Fibroblast of skin of left biceps (primary cell): Measurements from ENCODE around the gene KRTAP5-9.
"Not testable (repeated sequence)": the region's sequence is repeated elsewhere in the genome, so short reads cannot be mapped to it uniquely, and the experiment has no call there.

Source experiments
- DNase-seq, 2 experiments: peaks; one replicate each; pipeline ENCODE4 v3.0.0-alpha.2; 2013; ENCODE audit warnings: low read depth in 2 of 2

KRTAP5-9 gene, protein sequence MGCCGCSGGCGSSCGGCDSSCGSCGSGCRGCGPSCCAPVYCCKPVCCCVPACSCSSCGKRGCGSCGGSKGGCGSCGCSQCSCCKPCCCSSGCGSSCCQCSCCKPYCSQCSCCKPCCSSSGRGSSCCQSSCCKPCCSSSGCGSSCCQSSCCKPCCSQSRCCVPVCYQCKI

DNA sequence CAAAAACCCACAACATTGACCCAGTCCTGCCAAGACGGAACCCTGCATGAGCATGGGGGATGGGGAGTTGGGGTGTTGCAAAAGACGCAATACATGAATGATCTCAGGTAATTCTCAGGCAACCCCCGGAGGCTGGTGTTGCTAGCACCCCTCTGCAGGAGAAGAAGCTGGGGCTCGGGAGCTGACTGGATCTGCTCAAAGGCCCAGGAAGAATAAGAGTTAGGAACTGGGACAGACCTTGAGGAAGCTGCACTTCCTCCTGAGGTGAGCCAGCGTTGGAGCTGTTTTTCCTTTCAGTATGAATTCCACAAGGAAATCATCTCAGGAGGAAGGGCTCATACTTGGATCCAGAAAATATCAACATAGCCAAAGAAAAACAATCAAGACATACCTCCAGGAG lies at the start of gene KRTAP5-9:
Gene KRTAP5-9, plus strand, starts transcription at position 301 of the 400 bp plus-strand sequence. CDS start 238 bp downstream, outside the sequence.
- no peak for DNase-seq

DNA sequence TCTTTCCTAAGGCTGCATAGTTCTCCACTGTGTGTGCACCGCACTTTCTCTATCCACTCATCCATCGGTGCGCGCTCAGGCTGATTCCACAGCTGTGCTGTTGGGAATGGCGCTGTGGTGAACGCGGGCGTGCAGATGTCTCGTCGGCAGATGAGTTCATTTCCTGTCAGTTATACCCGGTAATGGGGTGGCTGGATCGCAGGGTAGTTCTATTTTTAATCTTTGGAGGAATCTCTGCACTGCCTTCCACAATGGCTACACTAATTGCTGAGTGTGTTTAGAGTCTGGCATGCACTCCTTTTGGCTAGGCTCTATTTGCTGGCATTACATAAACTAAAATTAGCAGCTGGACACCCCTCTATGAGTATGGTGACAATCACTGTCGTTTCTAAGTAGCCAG lies 49.1 kb upstream of the KRTAP5-9 start:
- peak in 1 of 2 experiments; percentile 4 for DNase-seq

DNA sequence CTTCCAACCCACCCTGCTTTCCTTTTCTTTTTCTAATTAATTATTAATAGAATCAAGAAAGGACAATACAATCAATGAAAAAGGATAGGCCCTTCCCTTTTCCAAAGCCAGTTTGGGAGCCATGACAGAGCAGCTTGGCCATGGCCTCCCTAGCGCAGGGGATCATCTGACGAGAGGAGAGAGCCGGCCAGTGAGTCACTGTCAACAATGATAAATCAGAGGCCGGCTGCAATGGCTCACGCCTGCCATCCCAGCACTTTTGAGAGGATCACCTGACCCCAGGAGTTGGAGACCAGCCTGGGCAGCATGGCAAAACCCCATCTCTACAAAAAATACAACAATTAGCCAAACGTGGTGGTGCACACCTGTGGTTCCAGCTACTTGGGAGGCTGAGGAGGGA lies 48.7 kb upstream of the KRTAP5-9 start:
- no peak for DNase-seq

DNA sequence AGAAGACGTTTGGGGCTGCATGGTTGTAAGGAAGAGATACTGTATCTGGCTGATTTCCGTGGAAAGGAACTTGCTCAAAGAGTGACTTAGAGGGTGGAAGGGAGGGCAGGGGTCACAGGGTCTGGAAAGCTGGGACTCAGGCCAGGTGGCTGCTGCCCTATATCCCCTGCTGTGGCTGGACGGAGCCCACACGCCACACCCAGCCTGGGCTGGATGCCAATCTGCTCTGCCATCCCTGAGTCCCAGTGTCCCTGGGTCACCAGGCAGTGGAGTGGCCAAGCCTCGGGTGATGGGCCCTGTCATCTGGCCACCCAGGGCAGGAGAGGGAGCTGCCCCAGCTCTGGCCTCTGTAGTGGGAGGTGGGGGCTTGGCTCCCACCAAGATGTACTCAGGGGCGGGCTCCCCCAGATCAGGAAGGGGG lies 47.6 kb upstream of the KRTAP5-9 start:
- no peak for DNase-seq

DNA sequence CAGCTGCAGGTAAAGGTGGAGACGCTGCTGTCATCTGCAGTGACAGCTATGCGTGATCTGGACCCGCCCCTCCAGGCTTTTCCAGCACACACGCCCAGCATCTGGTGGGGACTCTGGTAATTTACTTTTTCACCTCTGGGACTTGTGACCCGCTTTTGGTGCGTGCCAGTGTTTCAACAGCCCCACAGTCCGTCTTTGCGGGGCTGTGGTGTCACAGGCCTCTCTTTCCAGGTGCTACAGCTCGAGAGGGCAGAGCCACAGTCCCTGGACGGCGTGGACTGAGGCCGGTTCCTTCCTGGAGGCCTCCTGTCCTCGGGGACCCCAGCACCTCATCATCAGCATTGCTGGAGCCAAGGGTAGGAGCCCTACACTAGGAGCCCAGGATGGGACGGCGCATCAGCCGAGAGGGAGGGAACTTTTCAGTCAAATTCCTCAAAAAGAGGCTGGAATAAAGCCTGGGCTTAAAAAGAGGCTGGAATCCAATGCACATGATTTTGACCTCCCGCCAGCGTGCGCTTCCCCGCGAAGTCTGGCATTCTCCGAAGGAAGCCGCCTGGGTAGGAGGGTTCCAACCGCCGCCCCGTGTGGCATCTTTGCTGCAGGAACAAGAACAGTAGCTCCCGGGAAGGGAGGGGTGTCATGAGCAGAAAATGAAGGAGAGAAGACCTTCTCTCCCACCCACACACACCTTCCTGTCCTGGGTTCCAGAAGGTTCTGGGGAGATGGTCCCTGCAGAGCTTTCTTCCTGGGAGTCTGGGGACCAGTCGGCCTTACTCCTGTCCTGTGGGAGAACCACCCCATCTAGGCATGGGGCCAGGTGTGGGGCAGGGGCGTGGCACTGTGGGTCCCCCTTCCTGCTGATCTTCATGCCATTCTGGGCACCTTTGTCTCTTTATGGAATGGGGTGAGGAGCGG lies 46.9 kb upstream of the KRTAP5-9 start:
- DNase-seq: no peak

DNA sequence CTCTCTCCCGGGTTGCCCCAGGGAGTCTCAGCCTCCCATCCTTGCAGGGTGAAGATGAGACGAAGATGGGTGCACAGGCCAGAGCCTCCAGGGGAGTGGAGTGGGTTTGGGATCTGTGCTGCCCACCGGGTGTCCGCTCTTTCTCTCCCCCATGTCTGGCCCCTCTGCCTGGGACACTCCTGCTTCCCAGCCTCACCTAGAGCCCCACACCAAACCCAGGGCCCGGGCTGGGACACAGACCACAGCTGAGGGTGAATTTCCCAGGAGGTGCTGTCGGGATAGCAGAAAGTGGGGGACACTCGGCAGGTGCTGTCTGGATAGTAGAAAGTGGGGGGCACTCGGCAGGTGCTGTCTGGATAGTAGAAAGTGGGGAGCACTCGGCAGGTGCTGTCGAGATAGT lies 46.2 kb upstream of the KRTAP5-9 start:
- no peak for DNase-seq

DNA sequence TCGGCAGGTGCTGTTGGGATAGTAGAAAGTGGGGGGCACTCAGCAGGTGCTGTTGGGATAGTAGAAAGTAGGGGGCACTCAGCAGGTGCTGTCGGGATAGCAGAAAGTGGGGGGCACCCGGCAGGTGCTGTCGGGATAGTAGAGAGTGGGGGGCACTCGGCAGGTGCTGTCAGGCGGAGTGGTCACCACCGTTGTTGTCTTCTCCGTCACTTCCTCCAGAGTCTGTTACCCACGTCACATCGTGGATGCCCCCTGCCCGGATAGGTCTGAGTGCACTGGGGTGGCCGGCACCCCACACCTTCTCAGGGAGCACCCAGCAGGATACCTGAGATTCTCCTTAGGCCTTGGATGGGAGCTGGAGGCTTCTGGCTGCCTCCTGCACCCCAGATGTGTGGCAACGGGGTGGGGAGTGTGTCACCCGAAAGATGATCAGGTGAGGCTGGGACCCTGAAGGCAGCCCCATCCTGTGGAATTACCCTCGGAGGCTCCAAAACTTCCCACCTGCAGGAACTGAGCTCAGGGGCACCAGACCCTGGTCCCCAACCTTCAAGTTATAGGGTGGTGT lies 45.3 kb upstream of the KRTAP5-9 start:
- DNase-seq: no peak

DNA sequence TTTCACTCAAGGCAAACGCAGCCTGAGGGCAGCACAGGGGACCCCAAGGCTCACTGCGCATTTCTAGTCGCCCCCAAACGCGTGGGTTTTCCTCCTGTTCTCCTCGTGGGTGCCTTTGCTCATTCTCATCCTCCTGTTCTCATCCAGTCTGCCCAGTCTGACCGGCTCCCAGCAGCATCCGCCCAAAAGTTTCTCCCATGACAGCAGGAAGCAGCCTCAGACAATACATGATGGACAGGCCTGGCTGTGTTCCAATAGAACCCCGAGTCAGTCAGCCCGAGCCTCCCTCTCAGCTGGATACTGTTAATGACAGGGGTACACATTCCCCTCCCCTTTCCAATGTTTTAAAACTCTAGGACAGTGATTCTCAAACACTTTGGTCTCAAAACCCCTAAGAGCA lies 43.7 kb upstream of the KRTAP5-9 start:
- DNase-seq: no peak

DNA sequence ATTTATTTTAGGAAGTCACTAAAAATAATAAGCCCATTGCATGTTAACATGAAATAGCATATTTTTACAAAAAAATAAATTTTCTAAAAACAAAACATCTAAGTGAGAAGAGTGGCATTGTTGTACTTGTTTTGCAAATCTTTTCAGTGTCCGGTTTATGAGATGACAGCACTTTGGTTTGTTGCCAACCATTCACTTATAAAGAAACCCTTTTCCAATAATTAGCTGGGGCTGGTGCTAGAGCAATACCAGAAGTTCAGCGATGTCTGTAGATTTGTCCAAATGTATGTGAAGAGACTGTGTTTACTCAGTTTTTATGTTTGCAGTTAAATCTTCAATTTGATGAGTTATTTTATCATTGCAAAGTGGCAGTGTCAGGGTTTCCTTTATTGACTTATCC lies 43.2 kb upstream of the KRTAP5-9 start:
- DNase-seq: no peak

DNA sequence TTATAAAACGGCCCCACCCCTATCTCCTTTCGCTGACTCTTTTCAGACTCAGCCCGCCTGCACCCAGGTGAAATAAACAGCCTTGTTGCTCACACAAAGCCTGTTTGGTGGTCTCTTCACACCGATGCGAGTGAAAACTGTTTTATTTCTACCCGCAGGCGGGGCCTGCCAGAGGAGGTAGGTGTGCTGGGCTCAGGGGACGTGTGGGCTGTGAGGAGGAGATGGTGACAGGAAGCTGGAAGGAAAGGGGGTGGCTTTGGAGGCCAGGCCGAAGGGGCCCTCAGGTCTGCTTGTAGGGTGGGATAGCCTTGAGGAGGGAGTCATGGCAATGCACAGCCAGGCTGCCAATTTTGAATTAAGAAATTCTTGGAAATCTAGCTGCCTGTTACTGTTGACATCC lies 42.4 kb upstream of the KRTAP5-9 start:
- no peak for DNase-seq

DNA sequence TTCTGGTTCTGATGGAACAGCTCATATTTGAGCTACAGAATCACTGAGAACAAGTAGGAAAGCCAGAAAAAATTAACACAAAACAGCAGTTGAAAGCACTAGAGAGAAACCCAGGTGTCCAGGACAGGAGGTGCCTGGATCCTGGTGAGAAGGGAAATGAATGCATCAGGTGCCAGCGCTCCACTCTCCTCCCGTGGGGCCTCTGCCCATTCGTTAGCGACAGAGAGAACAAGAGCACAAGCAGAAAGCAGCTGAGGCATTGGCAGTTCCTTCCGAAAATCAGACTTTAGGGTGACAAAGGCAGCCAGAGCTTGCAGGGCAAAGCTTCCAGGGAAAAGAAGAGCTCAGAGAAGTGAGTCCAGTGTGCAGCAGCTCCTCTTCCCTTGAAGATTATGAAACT lies 41.1 kb upstream of the KRTAP5-9 start:
- DNase-seq: no peak

DNA sequence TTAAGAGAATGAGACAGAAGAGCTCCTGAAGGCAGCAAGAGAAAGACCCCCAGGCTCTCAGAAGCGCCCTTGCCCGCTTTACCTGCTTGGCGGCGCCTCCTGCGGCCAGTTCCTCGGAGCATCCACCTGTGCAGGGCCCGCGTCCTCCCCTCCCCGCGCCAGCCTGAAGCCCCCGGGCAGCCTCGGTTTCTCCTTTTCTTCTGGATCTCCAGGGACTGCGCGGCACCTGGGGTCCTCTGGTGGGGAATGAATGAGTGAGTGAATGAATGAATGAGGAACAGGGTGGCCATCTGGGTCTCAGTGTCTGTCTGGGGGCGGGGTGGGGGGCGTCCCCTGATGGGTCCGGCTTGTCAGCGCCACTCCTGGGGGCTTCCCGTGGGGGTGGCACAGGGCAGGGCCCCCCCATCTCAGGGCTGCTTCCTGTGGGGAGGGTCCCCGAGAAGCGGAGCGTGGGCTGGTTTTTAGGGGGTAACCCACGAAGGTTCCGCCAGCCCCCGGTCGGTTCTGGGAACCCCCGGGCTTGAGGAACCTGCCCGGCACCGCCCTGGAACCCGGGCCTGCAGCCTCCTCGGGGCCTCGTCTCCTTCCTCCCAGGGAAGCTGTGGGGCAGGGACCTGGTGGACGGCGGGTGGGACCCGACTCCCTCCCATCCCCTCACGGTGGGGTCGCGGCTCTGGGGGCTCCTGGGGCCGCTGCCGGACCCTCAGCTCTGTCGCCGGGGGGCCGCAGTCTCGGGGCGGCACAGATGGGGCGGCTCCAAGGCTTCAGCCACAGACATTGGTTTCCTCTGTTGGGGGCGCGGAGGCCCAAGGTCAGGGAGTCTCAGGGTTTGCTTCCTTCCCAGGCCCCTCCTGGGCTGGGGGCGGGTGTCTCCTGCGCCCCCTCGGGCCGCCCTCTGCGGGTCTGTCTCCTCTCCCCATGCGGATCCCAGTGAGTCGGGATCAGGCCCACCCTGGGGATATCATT lies 29.4 kb upstream of the KRTAP5-9 start:
- no peak for DNase-seq

DNA sequence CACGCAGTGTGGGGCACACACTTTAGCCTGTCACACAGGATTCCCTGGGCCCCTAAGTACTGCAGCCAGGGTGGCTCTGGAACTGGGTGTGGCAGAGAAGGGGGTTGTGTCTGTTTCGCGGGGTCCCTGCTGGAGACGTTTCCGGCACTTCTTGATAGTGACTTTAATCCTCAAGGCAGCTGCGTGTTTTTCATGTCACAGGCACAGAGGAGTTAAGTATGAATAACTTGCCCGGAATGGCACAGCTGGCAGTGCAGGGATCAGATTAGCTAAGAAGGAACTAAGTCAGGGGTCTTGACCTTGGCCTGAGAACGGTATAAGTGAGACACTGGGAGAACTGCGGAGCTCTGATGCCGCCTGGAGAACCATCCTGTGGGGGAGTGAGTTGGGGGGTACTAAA lies 28.7 kb upstream of the KRTAP5-9 start:
- DNase-seq: no peak

DNA sequence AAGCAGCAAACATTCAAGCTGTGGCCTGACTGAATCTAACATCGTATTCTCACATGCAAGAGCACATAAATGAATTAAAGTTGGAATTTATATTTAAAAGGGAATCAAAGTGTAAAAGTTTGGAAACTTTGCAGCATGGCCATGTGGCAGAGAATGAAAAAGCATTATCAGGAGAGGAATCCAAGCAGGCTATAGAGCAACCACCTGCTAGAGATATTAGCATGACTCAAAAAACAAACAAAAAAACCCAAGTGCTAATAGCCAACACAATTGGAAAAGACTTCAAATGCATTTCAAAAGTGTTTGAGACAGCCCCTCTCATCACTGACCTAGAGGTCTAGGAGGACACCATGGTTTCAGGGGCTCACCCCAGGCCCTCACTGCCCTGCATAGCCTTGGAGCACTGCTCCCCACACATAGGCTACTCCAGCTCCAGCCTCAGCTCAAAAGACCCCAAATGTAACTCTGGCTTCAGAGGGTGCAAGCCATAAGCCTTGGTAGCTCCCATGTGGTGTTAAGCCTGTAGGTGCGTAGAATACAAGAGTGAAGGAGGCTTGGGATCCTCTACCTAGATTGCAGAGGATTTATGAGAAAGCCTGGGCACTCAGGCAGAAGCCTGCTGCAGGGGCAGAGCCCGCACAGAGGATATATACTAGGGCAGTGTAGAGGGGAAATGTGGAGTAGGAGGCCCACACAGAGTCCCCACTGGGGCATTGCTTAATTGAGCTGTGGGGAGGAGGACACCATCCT lies 22.9 kb upstream of the KRTAP5-9 start:
- DNase-seq: no peak

DNA sequence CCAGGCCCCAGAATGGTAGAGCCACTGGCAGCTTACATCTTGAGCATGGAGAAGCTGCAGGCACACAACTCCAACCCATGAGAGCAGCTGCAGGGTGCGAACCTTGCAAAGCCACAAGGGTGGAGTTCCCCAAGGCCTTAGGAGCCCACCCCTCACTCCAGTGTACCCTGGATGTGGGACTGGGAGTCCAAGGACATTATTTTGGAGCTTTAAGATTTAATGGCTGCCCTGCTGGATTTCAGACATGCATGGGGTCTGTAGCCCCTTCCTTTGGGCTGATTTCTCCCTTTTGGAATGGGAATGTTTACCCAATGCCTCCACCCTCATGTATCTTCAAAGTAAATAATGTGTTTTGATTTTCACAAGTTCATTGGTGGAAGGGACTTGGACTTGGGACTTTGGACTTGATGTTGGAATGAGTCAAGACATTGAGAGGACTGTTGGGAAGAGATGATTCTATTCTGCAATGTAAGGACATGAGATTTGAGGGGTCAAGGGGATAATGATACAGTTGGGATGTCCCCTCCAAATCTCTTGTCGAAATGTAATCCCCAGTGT lies 22.2 kb upstream of the KRTAP5-9 start:
- no peak for DNase-seq

DNA sequence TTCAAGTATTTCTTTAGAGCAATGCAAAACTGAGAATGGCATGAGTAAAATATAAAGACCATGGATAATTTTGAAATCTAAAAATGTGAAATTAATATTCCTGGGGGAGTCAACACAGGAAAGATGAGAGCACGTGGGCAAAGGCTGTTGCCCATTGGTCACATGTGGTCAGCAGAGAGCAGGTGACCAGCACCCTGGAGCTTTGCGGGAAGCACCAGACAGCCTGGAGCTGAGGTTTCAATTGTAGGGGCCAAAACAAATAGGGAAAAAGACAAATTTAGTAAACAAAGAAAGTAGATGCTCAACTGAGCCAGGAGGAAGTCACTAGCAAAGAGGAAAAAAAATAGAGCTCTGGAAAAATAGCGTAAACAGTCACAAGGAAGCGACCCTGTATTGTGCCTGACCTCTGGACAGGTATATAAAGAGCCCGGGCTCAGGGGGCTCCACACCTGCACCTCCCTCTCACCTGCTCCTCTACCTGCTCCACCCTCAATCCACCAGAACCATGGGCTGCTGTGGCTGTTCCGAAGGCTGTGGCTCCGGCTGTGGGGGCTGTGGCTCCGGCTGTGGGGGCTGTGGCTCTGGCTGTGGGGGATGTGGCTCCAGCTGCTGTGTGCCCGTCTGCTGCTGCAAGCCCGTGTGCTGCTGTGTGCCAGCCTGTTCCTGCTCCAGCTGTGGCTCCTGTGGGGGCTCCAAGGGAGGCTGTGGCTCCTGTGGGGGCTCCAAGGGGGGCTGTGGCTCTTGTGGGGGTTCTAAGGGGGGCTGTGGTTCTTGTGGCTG lies 21.2 kb upstream of the KRTAP5-9 start, which contains the start of gene KRTAP5-7:
Gene KRTAP5-7, plus strand, starts transcription at position 472 of the 780 bp plus-strand sequence. Its CDS starts 34 bp downstream, at position 506.
- DNase-seq: not testable (repeated sequence)

DNA sequence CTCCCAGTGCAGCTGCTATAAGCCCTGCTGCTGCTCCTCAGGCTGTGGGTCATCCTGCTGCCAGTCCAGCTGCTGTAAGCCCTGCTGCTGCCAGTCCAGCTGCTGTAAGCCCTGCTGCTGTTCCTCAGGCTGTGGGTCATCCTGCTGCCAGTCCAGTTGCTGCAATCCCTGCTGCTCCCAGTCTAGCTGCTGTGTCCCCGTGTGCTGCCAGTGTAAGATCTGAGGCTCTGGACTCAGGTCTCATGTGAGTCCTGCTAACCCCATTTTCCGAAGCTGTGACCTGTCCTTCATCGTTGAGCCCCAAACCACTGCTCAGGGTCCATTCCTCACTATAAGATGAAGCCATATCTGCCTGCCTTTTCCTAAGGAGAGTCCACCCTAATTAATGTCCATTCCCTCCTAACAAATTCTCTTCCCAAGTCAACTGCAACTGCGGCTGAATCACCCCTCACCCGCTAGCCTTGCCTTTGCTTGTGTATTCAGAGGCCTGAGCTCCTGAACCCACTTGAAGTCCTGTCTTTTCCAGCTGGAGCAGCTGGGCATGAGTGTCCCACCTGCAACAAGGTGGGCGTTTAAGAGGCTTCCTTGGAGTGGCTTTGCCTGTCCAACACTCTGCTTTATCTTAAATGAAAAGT lies 20.5 kb upstream of the KRTAP5-9 start:
- DNase-seq: no peak

DNA sequence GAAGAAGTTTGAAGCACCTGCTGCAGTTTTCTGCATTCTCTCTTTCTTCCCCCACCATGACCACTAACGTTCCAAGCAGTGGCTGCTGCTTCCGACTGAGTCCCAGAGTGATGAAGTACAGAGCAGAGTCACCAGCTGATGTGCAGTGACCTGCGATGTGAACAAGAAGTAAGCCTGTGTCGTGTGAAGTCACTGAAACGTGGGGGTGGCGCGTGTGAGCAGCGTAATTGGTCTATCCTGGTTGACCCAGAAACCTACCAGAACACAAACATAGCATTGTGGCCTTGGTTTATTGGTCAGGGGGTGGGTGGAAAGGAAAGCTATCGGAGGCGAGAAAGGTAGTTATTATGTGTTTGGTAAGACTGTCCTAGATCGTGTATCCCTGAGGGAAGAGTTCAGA lies 17.6 kb upstream of the KRTAP5-9 start:
- no peak for DNase-seq

DNA sequence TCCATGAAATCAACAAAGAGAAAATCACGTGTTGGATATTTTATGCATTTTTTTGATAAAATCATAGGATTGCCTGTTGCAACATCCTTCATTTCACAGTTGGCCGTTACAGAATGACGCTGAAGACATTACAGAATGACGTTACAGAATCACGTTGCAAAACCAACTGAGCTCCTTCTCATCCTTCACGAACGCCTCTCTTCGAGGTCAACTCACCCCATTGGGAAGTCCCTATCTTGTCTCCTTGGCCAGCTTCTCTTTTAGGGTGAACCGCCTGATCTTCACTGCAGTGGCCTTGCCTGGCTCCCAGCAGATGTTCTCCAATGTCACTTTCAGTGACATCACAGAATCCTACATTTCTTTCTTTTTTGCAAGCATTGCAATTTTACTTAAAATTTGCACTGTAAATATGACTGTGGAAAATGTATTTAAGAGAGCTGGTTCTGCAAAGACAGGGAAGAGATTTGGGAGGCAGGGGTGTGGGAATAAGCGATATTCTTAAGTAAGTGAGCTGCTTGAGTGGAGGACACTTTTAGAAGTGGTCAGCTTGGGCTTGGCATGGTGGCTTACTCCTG lies 16.1 kb upstream of the KRTAP5-9 start:
- no peak for DNase-seq
